GM19043 (cell line): Measurements from ENCODE around the gene IL37.
"Not testable (repeated sequence)": the region's sequence is repeated elsewhere in the genome, so short reads cannot be mapped to it uniquely, and the experiment has no call there.

Experiments
- ATAC-seq: cut with Tn5 transposase; IDR thresholded peaks from one replicate; pipeline ENCODE4 v1.9.1; 2021; ENCODE audit warnings: low read depth; ENCODE audit not compliant: unreplicated experiment

IL37 gene

DNA sequence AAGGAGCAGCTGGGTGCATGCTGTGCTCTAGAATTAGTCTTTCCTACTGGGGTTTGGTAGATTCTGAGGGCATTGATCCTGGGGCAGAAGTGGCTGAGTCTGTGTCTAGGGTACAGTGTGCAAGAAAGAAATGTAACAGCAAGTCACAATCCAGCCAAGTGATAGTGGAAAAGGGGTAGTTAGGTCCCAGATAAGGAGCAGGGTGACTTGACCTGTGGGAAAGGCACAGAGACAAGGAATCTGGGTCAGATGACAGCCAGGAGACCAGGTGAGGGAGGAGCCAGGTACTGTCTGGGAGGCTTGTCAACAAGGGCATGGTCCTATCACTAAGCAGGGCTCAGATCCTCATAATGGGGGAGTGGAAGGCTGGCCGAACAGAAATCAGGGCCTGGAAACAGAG lies 8.1 kb downstream of the IL37 start:
- no peak for ATAC-seq

DNA sequence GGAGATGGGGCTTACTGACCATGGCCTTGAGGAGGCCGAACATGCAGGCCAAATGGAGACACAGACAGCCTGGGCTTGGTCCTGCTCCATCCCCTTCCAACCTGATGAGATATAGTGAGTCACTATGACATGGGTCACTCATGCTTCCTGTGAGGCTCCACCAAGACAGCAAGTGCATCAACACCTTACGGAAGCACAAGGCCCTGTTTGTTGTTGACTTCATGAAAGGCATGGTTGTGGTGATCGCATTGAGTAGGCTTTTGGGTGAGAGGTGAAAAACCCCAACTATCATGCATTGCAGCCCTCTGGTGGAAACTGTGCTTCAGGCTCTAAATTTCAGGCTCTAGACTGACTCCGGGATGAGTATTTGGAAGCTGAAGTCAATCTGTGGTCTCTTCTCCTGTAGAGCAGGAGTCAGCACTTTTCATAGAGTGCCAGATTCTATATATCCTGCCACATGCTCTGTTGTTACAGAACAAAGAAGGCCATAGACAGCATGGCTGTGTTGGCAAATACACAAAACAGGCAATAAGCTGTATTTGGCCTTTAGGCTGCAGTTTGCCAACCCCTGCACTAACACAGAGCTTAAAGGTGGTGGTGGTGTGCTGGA lies 10.1 kb downstream of the IL37 start:
- ATAC-seq: no peak

DNA sequence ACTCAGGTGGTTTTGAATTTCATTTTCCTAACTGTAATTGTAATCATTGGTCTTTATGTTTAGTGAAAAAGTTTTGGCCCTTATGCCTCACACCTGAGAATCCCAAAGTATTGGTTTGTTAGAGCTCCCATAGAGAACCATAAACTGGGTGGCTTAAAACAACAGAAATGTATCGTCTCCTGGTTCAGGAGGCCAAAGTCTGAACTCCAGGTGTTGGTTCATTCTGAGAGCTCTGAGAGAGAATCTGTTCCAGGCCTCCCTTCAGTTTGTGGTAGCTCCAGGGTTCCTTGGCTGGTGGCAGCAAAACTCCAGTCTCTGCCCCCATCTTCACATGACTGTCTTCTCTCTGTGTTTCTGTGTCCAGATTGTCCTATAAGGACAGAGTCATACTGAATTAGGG lies 11.0 kb downstream of the IL37 start:
- ATAC-seq: no peak

GRCh38 chr2:112923237-112923966 lies 12.4 kb downstream of the IL37 start:
- ATAC-seq: no peak

- ATAC-seq: no peak
Observed at GRCh38 chr2:112923967-112924338, 13.0 kb downstream of the IL37 start.

- no peak for ATAC-seq
Observed at GRCh38 chr2:112924360-112924759, 13.4 kb downstream of the IL37 start.

DNA sequence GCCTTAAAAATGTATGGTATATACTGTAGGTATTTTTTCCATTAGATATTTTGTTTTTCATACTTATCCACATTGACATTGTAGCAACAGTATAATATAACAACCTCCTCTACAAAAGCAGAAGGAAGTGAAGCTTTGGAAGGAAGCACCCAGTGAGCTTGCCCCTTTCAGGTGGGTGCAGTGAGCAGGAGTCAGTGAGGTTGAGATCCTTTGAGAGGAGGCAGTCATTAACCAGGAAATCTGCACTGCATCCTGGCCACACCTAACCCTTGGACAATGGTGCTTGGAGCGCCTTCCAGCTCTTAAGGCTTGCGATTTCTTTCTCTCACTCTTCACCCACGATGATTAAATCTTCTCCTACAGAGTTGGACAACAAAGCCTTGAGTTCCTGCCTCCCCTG lies 13.9 kb downstream of the IL37 start:
- no peak for ATAC-seq

GRCh38 chr2:112926707-112927106 lies 15.7 kb downstream of the IL37 start:
- ATAC-seq: no peak

DNA sequence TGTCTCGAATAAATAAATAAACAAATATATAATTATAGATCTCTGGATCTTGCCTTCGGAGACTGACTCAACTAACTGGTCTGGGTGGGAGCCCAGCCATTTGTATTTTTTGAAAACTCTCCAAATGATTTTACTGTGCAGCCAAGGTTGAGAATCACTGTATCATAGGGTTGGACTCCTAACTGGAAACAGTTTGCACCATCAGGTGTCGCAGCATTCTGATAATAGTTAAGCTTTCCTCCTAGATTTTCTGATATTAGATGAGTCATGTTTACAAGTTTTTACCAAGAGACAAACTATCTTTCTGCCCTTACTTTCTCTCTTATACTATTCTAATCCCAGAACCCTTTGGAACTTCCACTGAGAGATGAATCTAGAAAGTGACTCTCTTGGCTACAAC lies 16.8 kb downstream of the IL37 start:
- no peak for ATAC-seq

- ATAC-seq: no peak
Observed at GRCh38 chr2:112933261-112933660, 22.3 kb downstream of the IL37 start.

- ATAC-seq: not testable (repeated sequence)
Observed at GRCh38 chr2:112934117-112934516, 23.2 kb downstream of the IL37 start.

DNA sequence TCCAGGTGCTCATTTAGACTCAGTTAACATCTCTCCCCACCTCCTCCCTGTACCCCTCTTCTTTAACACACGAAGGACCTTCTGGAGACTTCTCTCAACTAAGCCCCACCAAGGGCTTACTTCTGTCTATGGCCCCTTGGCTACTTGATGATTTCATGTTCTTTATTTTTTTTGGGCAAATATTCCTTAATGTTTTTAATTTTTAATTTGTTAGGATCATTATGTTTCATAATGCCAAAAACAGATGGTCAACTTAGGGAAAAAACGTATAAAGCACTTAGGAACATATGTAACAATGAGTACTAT lies 25.9 kb downstream of the IL37 start:
- ATAC-seq: no peak

DNA sequence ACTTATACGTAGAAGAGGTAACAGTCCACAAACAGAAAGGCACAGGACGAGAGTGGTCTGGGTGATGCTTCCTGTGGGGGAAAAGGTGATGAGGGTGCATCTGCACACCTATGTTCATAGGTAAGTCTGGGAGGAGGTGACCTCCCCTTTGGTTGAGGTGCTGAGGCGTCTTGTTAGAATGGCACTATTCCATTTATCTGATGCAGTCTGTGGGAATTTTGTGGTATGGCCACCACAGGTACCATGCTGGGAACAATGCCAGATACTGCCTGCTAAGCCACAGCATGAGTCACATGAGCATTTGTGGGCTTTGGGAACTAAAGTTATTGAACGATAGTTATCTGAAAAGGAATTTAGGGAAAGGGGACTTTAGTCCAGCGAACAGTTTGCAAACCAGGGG lies 27.9 kb downstream of the IL37 start:
- no peak for ATAC-seq

GRCh38 chr2:112939425-112939824 lies 28.5 kb downstream of the IL37 start:
- no peak for ATAC-seq

GRCh38 chr2:112940859-112941625 lies 30.1 kb downstream of the IL37 start:
- no peak for ATAC-seq

DNA sequence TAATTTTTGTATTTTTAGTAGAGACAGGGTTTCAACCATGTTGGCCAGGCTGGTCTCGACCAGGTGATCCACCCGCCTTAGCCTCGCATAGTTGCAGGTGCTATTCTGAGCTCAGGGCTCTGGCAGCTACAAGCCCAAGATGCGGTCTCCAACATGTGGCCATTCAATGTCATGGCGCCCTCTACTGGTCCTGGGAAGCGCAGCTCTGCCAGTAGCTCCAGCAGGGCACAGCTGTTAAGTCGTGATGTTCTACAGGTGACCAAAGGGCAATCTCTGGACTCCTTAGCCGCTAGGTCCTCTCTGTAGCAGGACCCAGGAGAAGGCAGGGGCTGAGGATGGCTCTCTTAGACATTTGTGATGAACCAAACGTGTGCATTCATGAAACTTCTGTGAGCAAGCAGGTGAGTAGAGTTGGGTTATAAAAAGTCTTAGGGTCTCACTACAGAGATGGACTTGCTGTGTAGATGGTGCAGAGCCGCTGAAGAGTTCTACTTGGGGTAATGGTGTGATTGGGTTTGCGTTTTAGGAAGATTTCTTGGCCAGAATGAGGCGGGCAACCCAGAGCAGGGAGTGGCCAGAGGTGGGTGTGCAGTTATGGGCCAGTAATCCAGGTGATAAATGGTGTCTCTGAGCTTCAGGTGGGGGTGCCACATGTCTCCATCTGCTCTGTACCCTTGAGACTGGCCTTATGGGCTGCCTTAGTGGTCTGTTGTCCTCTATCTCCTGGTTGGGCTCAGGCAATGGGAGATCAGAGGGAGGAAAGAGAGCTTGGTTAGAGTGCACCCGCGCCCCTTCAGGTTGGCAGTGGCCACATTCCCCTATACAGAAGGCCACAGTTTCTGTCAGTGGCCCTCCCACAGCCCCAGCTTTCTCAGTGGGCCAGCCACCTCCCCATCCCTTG lies 31.0 kb downstream of the IL37 start:
- ATAC-seq: peak; percentile 75

DNA sequence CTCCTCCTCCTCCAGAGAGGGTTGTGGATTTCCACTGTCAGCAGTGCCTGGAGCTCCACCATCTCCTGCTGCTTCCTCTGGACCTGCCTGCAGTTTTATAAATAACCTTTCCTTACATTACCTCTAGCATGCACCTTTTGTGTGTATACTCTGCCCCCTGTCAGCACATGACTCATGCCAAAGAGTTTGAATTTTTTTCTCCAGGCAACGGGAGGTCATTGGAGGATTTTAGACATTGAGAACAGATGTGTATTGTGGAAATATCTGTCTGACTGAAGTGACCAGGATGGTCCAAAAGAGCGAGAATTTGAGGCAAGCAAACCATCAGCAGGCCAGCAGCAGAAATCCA lies 31.7 kb downstream of the IL37 start:
- ATAC-seq: no peak

GRCh38 chr2:112944971-112945370 lies 34.0 kb downstream of the IL37 start:
- ATAC-seq: no peak

GRCh38 chr2:112946086-112946485 lies 35.1 kb downstream of the IL37 start:
- ATAC-seq: no peak

DNA sequence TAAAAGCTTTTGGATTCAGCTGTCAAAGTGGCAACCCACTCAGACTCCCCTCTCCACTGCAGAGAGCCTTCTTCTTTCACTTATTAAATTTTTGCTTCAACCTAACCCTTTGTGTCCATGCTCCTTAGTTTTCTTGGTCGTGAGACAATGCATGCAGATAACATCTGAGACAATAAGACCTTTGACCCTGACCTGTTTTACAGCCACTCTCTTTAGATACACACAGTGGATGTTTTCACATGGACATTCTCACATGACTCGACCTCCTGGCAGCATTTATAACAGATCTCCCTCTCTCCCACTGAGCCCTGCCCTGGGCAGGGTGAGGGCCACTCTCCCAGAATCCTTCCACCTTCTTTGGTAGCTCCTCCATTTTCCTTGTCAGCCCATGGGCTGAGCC lies 36.4 kb downstream of the IL37 start:
- ATAC-seq: no peak

DNA sequence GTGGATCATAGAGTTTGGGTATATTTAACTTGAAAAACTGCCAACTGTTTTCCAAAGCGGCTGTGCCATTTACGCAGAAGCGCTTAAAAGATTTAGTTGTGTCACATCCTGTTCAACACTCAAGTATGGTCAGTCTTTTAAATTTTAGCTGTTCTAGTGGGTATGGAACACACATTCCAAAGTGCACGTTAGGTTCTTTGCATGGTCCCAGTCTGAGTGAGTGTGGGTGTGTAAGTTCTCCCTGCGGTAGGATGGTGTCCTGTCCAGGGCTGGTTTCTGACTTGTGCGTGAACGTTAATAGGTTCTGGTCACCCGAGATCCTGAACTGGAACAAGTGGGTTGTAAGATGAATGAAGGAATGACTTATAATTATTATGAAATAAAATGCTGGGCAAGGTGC lies 38.5 kb downstream of the IL37 start:
- no peak for ATAC-seq
